Measurements from ENCODE around the gene GALNT16.

DNA sequence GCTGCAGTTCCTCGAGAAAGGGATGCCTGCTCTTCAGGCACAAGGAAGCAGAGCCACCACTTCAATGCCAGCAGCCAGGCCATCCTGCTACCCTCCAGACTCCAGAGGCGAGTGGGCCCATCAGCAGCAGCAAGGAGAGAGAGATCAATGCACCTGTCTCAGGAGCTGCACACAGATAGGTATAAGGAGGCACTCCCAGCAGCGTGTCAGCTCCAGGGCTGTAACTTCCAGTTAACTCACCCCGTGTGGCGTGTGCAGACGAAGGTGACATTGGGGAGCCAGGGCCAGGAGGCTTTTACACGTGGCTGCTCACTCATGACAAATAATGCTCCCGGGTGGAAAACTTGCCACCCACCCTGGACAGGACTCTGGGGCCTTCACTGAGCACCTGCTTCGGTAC, 24.2 kb downstream of the GALNT16 start:
- TF ChIP-seq POLR2AphosphoS5 (IDR thresholded peaks at IDR 0.05; ENCODE audit: borderline replicate concordance, low read depth, low read length) (no peak), EZH2 (IDR thresholded peaks at IDR 0.05) (no peak), FOXP2 (optimal IDR thresholded peaks at IDR 0.05; ENCODE audit: control extremely low read depth, extremely low read length, insufficient read depth) (no peak)

Measured in SK-N-MC (cell line).